Trophoblast cell (in vitro differentiated cells and primary cell): ENCODE data around the gene SRPRA. TPM values are rescaled to one million over a fixed set of nuclear protein-coding genes. Genes with fewer than 3 reads are reported as not detected.
A peak's percentile ranks its signal among the peaks of the same experiment; 100 is the strongest.

ENCODE experiments used
- DNase-seq, 2 donors: peaks; one replicate each; pipeline ENCODE4 v3.0.0-alpha.2; 2016
- H2AFZ ChIP-seq: 2 replicates; pipeline ENCODE4 v1.6.1; 2013; ENCODE audit warnings: low read length, moderate library complexity, mild to moderate bottlenecking; ENCODE audit not compliant: insufficient read depth, poor library complexity
- H2AK5ac ChIP-seq: 2 replicates; pipeline ENCODE4 v1.6.1; 2013; ENCODE audit warnings: mild to moderate bottlenecking, low read length
- H2BK120ac ChIP-seq: 2 replicates; pipeline ENCODE4 v1.6.1; 2013; ENCODE audit warnings: low read length, mild to moderate bottlenecking, moderate library complexity; ENCODE audit not compliant: insufficient read depth, poor library complexity
- H2BK12ac ChIP-seq: 2 replicates; pipeline ENCODE4 v1.6.1; 2013; ENCODE audit warnings: mild to moderate bottlenecking, low read length, moderate library complexity
- H2BK5ac ChIP-seq: 2 replicates; pipeline ENCODE4 v1.6.1; 2013; ENCODE audit warnings: low read length, low read depth, moderate library complexity, mild to moderate bottlenecking; ENCODE audit not compliant: poor library complexity
- H3K14ac ChIP-seq: 2 replicates; pipeline ENCODE4 v1.6.1; 2013; ENCODE audit warnings: mild to moderate bottlenecking, low read length
- H3K18ac ChIP-seq: 2 replicates; pipeline ENCODE4 v1.6.1; 2013; ENCODE audit warnings: mild to moderate bottlenecking, low read length
- H3K23ac ChIP-seq: 2 replicates; pipeline ENCODE4 v1.6.1; 2013; ENCODE audit warnings: low read length
- H3K27ac ChIP-seq: 2 replicates; pipeline ENCODE4 v1.5.1; 2013; ENCODE audit warnings: low read depth, mild to moderate bottlenecking, inconsistent platforms, low read length, moderate library complexity
- H3K27me3 ChIP-seq: 2 replicates; pipeline ENCODE4 v1.6.1; 2013; ENCODE audit warnings: inconsistent platforms, mild to moderate bottlenecking, low read length, moderate library complexity; ENCODE audit not compliant: insufficient read depth
- H3K36me3 ChIP-seq, 2 experiments: 1 replicate in 1 of 2; 2 replicates in 1 of 2; pipeline ENCODE4 v1.6.1; 2013; ENCODE audit warnings: low read length in 2 of 2, mild to moderate bottlenecking in 2 of 2, moderate library complexity in 1 of 2; ENCODE audit not compliant: insufficient read depth in 2 of 2, control insufficient read depth in 1 of 2
- H3K4ac ChIP-seq: 2 replicates; pipeline ENCODE4 v1.6.1; 2013; ENCODE audit warnings: low read depth, mild to moderate bottlenecking, low read length, moderate library complexity
- H3K4me1 ChIP-seq, 2 experiments: 1 replicate in 1 of 2; 2 replicates in 1 of 2; pipeline ENCODE4 v1.6.1; 2013; ENCODE audit warnings: low read length in 2 of 2, mild to moderate bottlenecking in 2 of 2, moderate library complexity in 1 of 2; ENCODE audit not compliant: insufficient read depth in 2 of 2, control insufficient read depth in 1 of 2
- H3K4me2 ChIP-seq: 2 replicates; pipeline ENCODE4 v1.6.1; 2013; ENCODE audit warnings: inconsistent platforms, mild to moderate bottlenecking, low read length, moderate library complexity
- H3K4me3 ChIP-seq: 2 replicates; pipeline ENCODE4 v1.5.1; 2013; ENCODE audit warnings: mild to moderate bottlenecking, low read depth, low read length, inconsistent platforms
- H3K79me1 ChIP-seq: one replicate; pipeline ENCODE4 v1.6.1; 2013; ENCODE audit warnings: low read length
- H3K79me2 ChIP-seq: 2 replicates; pipeline ENCODE4 v1.6.1; 2013; ENCODE audit warnings: low read length, mild to moderate bottlenecking; ENCODE audit not compliant: control insufficient read depth, insufficient read depth, poor library complexity
- H3K9ac ChIP-seq: 2 replicates; pipeline ENCODE4 v1.6.1; 2013; ENCODE audit warnings: mild to moderate bottlenecking, low read length
- H3K9me3 ChIP-seq: 2 replicates; pipeline ENCODE4 v1.6.1; 2013; ENCODE audit warnings: low read depth, mild to moderate bottlenecking, control low read depth, inconsistent platforms, low read length; ENCODE audit not compliant: insufficient read depth
- H4K12ac ChIP-seq: 2 replicates; pipeline ENCODE4 v1.6.1; 2013; ENCODE audit warnings: low read depth, mild to moderate bottlenecking, low read length, moderate library complexity
- H4K8ac ChIP-seq: 2 replicates; pipeline ENCODE4 v1.6.1; 2013; ENCODE audit warnings: low read depth, mild to moderate bottlenecking, low read length, moderate library complexity
- H4K91ac ChIP-seq: one replicate; pipeline ENCODE4 v1.6.1; 2013; ENCODE audit warnings: low read depth, mild to moderate bottlenecking, low read length, moderate library complexity
- WGBS: extraction: QIAGEN DNeasy Blood & Tissue Kit; methylation state at CpG from one replicate; pipeline ENCODE4 v1.1.7; 2013; ENCODE audit warnings: missing lambda C conversion rate; ENCODE audit not compliant: insufficient read length, insufficient coverage; ENCODE audit errors: extremely low coverage; 5-methylcytosine and 5-hydroxymethylcytosine counted together
- polyA plus RNA-seq: library from polyadenylated mRNA; stranded (reverse); fragments of 200-250 nt; gene quantifications from 2 replicates; pipeline ENCODE4 v1.2.3, GENCODE V29; 2013

SRPRA gene
- polyA plus RNA-seq: 126 and 135 TPM in 2 replicates

- no peaks in the 10 kb centered on the region for H3K27me3 ChIP-seq
- peak within 1 kb of the TSS; percentile 92 for H4K91ac ChIP-seq
- H3K14ac ChIP-seq: peak within 1 kb of the TSS; percentile 98
- H3K9me3 ChIP-seq: no peaks in the 10 kb centered on the region
- peak within 1 kb of the TSS; percentile 99 for H4K8ac ChIP-seq
- peak within 1 kb of the TSS; percentile 89 for H2AFZ ChIP-seq
- H3K27ac ChIP-seq: peak within 1 kb of the TSS; percentile 94
- peaks cover 7% of the 10 kb centered on the region for H3K79me1 ChIP-seq
- peak within 1 kb of the TSS; percentile 98 for H3K4me3 ChIP-seq
- peak within 1 kb of the TSS; percentile 98 for H3K18ac ChIP-seq
- peaks cover 12% of the 10 kb centered on the region for H3K79me2 ChIP-seq
- peak within 1 kb of the TSS; percentile 100 for H4K12ac ChIP-seq
- no peak within 1 kb of the TSS for H3K23ac ChIP-seq
- H2BK120ac ChIP-seq: peak within 1 kb of the TSS; percentile 78
- H2BK12ac ChIP-seq: no peak within 1 kb of the TSS
- H3K4me1 ChIP-seq: peaks cover 9% of the 10 kb centered on the region in 2 experiments
- peak within 1 kb of the TSS; percentile 99 for H3K9ac ChIP-seq
- no CpG with 5 or more reads among the region's 64 CpGs for WGBS
- peak within 1 kb of the TSS; percentile 90 for H3K4me2 ChIP-seq
- peak; percentile 99 for DNase-seq
- peak within 1 kb of the TSS; percentile 97 for H2BK5ac ChIP-seq
- H2AK5ac ChIP-seq: peak within 1 kb of the TSS; percentile 97
- peaks cover 34 to 57% of the 10 kb centered on the region in 2 experiments for H3K36me3 ChIP-seq
- H3K4ac ChIP-seq: peak within 1 kb of the TSS; percentile 97
These were observed at the start of gene SRPRA, which contains the start of gene FOXRED1 for GRCh38 chr11:126268708-126269579. TSS of gene SRPRA (minus strand) at chr11:126268895. CDS start at chr11:126268804, 91 bp downstream. TSS of gene FOXRED1 (plus strand) at chr11:126269154. CDS start at chr11:126269207, 53 bp downstream.

- Histone ChIP-seq H3K18ac (peak overlapping the region; percentile 26), H4K8ac (peak overlapping the region; percentile 18), H3K23ac (no peak overlapping the region), H3K9me3 (no peaks in the 10 kb centered on the region), H3K9ac (no peak overlapping the region), H4K91ac (peak overlapping the region; percentile 28), H2AK5ac (peak overlapping the region; percentile 32), H3K79me1 (peaks cover 7% of the 10 kb centered on the region), H3K4ac (no peak overlapping the region), H2BK5ac (peak overlapping the region; percentile 13), H3K79me2 (peaks cover 2% of the 10 kb centered on the region), H2BK120ac (peak overlapping the region; percentile 50), H3K27me3 (no peaks in the 10 kb centered on the region), H3K14ac (peak overlapping the region; percentile 27), H2BK12ac (peak overlapping the region; percentile 63), H3K4me2 (no peak overlapping the region), H3K4me1 (peaks cover 15 to 19% of the 10 kb centered on the region in 2 experiments), H3K4me3 (no peak overlapping the region), H3K27ac (peak overlapping the region; percentile 68), H2AFZ (peak overlapping the region; percentile 19), H3K36me3 (no peaks in the 10 kb centered on the region), H4K12ac (no peak overlapping the region)
- no peak for DNase-seq
- WGBS: no CpG with 5 or more reads among the region's 14 CpGs
These were observed 49.3 kb upstream of the SRPRA start for GRCh38 chr11:126317756-126318573.

GRCh38 chr11:126317432-126317755, 48.7 kb upstream of the SRPRA start:
- H4K8ac ChIP-seq: no peak overlapping the region
- no peaks in the 10 kb centered on the region for H3K27me3 ChIP-seq
- no peak overlapping the region for H3K27ac ChIP-seq
- no peak overlapping the region for H4K91ac ChIP-seq
- H2BK5ac ChIP-seq: no peak overlapping the region
- H3K4ac ChIP-seq: no peak overlapping the region
- no peak overlapping the region for H3K23ac ChIP-seq
- no peak overlapping the region for H3K4me2 ChIP-seq
- no peak overlapping the region for H2AFZ ChIP-seq
- H2BK120ac ChIP-seq: no peak overlapping the region
- no peak overlapping the region for H3K14ac ChIP-seq
- no peak overlapping the region for H4K12ac ChIP-seq
- H3K79me1 ChIP-seq: peaks cover 7% of the 10 kb centered on the region
- no peak overlapping the region for H2AK5ac ChIP-seq
- H3K36me3 ChIP-seq: no peaks in the 10 kb centered on the region
- WGBS: no CpG with 5 or more reads among the region's 1 CpG
- peaks cover 2% of the 10 kb centered on the region for H3K79me2 ChIP-seq
- H3K4me3 ChIP-seq: no peak overlapping the region
- H3K4me1 ChIP-seq: peaks cover 15 to 19% of the 10 kb centered on the region in 2 experiments
- no peak for DNase-seq
- H3K18ac ChIP-seq: no peak overlapping the region
- peak overlapping the region; percentile 63 for H2BK12ac ChIP-seq
- H3K9ac ChIP-seq: no peak overlapping the region
- H3K9me3 ChIP-seq: no peaks in the 10 kb centered on the region

DNA sequence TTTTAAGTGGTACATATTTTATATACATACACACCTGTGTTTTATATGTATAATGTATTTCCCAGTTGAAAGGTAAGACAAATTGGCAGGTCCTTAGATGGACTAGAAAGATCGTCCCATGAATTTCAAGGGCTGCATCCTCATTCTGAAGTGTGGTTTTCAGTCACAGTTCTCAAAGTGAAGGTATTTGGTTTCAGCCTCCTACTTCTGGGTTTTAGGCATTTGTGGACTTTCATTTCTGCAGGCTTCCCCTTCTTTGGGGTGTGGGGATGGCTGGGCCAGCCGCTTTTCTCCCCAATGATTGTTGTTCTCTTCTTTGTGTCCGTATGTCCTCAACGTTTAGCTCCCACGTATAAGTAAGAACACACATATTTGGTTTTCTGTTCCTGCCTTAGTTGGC, 45.1 kb upstream of the SRPRA start:
- Histone ChIP-seq H3K4ac (no peak overlapping the region), H3K4me2 (no peak overlapping the region), H2BK5ac (no peak overlapping the region), H3K27me3 (no peaks in the 10 kb centered on the region), H4K8ac (no peak overlapping the region), H3K79me1 (peaks cover 7% of the 10 kb centered on the region), H3K23ac (no peak overlapping the region), H3K18ac (no peak overlapping the region), H3K4me1 (peaks cover 12 to 14% of the 10 kb centered on the region in 2 experiments), H3K9ac (no peak overlapping the region), H2AFZ (no peak overlapping the region), H2BK120ac (no peak overlapping the region), H3K4me3 (no peak overlapping the region), H3K9me3 (no peaks in the 10 kb centered on the region), H4K91ac (no peak overlapping the region), H3K14ac (no peak overlapping the region), H4K12ac (no peak overlapping the region), H2BK12ac (no peak overlapping the region), H3K27ac (no peak overlapping the region), H3K79me2 (peaks cover 2% of the 10 kb centered on the region), H3K36me3 (no peaks in the 10 kb centered on the region), H2AK5ac (no peak overlapping the region)
- DNase-seq: no peak
- WGBS: no CpG with 5 or more reads among the region's 5 CpGs
